Stimulated activated CD4-positive, alpha-beta T cell treated with anti-CD3 and anti-CD28 coated beads, Interleukin-2, amount 100 ng/mL, for 24 hours (primary cell): Measurements from ENCODE around the gene CLDN16.

Source experiments
- DNase-seq, 2 donors: peaks; one replicate each; pipeline ENCODE4 v3.0.0-alpha.2; 2020

Gene CLDN16

GRCh38 chr3:190387578-190388213 lies at the start of gene CLDN16:
CLDN16 (plus strand) TSS chr3:190388163; CDS start chr3:190388330, 167 bp downstream.
- DNase-seq = no peak

GRCh38 chr3:190338717-190339116 lies 49.2 kb upstream of the CLDN16 start:
- no peak for DNase-seq

- DNase-seq = no peak
Measured at GRCh38 chr3:190339130-190339529, 48.8 kb upstream of the CLDN16 start.

- DNase-seq = no peak
Measured at GRCh38 chr3:190340071-190340470, 47.9 kb upstream of the CLDN16 start.

GRCh38 chr3:190345027-190345821 lies 42.7 kb upstream of the CLDN16 start:
- DNase-seq = no peak

GRCh38 chr3:190345878-190346277 lies 42.1 kb upstream of the CLDN16 start:
- no peak for DNase-seq

- no peak for DNase-seq
Measured at GRCh38 chr3:190346541-190346940, 41.4 kb upstream of the CLDN16 start.

- no peak for DNase-seq
Measured at GRCh38 chr3:190352861-190353457, 35.0 kb upstream of the CLDN16 start.

- DNase-seq = no peak
Measured at GRCh38 chr3:190356246-190356645, 31.7 kb upstream of the CLDN16 start.

- DNase-seq = no peak
Measured at GRCh38 chr3:190357468-190357867, 30.5 kb upstream of the CLDN16 start.

- DNase-seq = no peak
Measured at GRCh38 chr3:190359813-190360212, 28.1 kb upstream of the CLDN16 start.

GRCh38 chr3:190360228-190360627 lies 27.7 kb upstream of the CLDN16 start:
- no peak for DNase-seq

GRCh38 chr3:190361791-190362190 lies 26.2 kb upstream of the CLDN16 start:
- DNase-seq = no peak

GRCh38 chr3:190362258-190362657 lies 25.7 kb upstream of the CLDN16 start:
- DNase-seq = no peak

GRCh38 chr3:190366133-190366532 lies 21.8 kb upstream of the CLDN16 start:
- DNase-seq = no peak

GRCh38 chr3:190368881-190369280 lies 19.1 kb upstream of the CLDN16 start:
- no peak for DNase-seq

GRCh38 chr3:190369668-190370295 lies 18.2 kb upstream of the CLDN16 start:
- no peak for DNase-seq

- DNase-seq = no peak
Measured at GRCh38 chr3:190370369-190370768, 17.6 kb upstream of the CLDN16 start.

GRCh38 chr3:190371152-190371551 lies 16.8 kb upstream of the CLDN16 start:
- no peak for DNase-seq

- DNase-seq = no peak
Measured at GRCh38 chr3:190375246-190375645, 12.7 kb upstream of the CLDN16 start.

- no peak for DNase-seq
Measured at GRCh38 chr3:190375671-190376070, 12.3 kb upstream of the CLDN16 start.

- DNase-seq = no peak
Measured at GRCh38 chr3:190378240-190378891, 9.6 kb upstream of the CLDN16 start.

- DNase-seq = no peak
Measured at GRCh38 chr3:190380184-190380583, 7.8 kb upstream of the CLDN16 start.
